ENCODE results near the gene RIC8B.
"Not testable (repeated sequence)": the region's sequence is repeated elsewhere in the genome, so short reads cannot be mapped to it uniquely, and the experiment has no call there.

Gene RIC8B

DNA sequence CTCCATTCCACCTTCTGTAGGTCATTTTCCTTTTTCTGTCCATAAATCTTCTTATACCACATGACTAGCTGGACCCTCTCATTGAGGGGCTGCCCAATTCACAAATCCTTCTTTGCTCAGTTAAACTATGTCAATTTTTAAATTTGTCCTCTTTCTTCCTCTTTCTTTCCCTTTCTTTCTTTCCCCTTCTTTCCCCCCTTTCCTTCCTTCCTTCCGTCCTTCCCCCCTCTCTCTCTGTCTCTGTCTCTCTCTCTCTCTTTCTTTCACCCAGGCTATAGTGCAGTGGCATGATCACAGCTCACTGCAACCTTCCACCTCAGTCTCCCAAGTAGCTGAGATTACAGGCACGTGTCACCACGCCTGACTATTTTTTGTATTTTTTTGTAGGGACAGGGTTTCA lies 134.1 kb downstream of the RIC8B start:
- Mint-ChIP-seq H3K36me3 (ENCODE audit: low read depth) (no peaks in the 10 kb centered on the region), H3K9me3 (no peaks in the 10 kb centered on the region), H3K4me3 (no peak overlapping the region), H3K27me3 (peaks cover 50% of the 10 kb centered on the region), H3K4me1 (ENCODE audit: low read depth) (peaks cover 23% of the 10 kb centered on the region), H3K27ac (no peak overlapping the region)

DNA sequence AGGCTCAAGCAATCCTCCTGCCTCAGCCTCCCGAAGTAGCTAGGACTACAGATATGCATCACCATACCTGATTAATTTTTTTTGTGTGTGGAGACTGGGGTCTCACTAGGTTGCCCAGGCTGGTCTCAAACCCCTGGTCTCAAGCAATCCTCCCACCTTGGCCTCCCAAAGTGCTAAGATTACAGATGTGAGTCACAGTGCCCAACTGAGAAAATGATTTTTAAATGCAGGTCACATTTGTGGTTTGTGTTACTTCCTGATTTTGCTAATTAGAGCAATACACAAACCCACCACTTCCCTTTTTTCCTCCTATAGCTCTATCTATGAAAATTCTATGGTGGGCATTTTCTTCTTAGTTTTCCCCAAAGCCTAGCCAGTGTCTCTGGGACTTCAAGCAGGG lies 135.7 kb downstream of the RIC8B start:
- Mint-ChIP-seq H3K36me3 (ENCODE audit: low read depth) (no peaks in the 10 kb centered on the region), H3K4me3 (no peak overlapping the region), H3K4me1 (ENCODE audit: low read depth) (peaks cover 33% of the 10 kb centered on the region), H3K27me3 (peaks cover 36% of the 10 kb centered on the region), H3K9me3 (no peaks in the 10 kb centered on the region), H3K27ac (peak overlapping the region; percentile 49)

GRCh38 chr12:106911581-106911980 lies 137.1 kb downstream of the RIC8B start:
- H3K4me1 Mint-ChIP-seq (ENCODE audit: low read depth): peaks cover 40% of the 10 kb centered on the region
- H3K27me3 Mint-ChIP-seq: peaks cover 27% of the 10 kb centered on the region
- no peaks in the 10 kb centered on the region for H3K9me3 Mint-ChIP-seq
- no peaks in the 10 kb centered on the region for H3K36me3 Mint-ChIP-seq (ENCODE audit: low read depth)
- no peak overlapping the region for H3K4me3 Mint-ChIP-seq
- H3K27ac Mint-ChIP-seq: peak overlapping the region; percentile 29

GRCh38 chr12:106913456-106913855 lies 139.0 kb downstream of the RIC8B start:
- H3K36me3 Mint-ChIP-seq (ENCODE audit: low read depth): no peaks in the 10 kb centered on the region
- H3K4me3 Mint-ChIP-seq: no peak overlapping the region
- peaks cover 40% of the 10 kb centered on the region for H3K4me1 Mint-ChIP-seq (ENCODE audit: low read depth)
- no peak overlapping the region for H3K27ac Mint-ChIP-seq
- peaks cover 11% of the 10 kb centered on the region for H3K27me3 Mint-ChIP-seq
- H3K9me3 Mint-ChIP-seq: no peaks in the 10 kb centered on the region

GRCh38 chr12:106914796-106915634 lies 140.5 kb downstream of the RIC8B start:
- no peak overlapping the region for H3K4me3 Mint-ChIP-seq
- H3K36me3 Mint-ChIP-seq (ENCODE audit: low read depth): no peaks in the 10 kb centered on the region
- H3K9me3 Mint-ChIP-seq: no peaks in the 10 kb centered on the region
- peaks cover 40% of the 10 kb centered on the region for H3K4me1 Mint-ChIP-seq (ENCODE audit: low read depth)
- H3K27ac Mint-ChIP-seq: peak overlapping the region; percentile 77
- H3K27me3 Mint-ChIP-seq: peaks cover 12% of the 10 kb centered on the region

DNA sequence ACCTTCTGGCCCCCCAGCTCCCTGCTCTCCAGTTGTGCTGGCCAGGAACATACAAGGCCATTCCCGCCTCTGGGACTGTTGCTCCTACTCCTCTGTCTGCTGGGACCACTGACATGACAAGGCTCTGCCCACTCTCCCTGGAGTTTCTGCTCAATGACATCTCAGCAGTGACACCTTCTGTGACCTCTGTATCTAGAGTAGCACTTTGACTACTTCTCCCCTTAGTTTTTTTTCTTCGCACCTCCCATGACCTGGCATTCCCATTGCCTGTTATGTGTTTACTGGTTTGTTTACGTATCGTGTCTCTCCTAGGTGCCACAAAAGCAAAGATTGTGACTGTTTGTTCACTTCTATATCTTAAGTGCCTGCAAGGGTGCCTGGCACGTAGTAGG lies 141.1 kb downstream of the RIC8B start:
- Mint-ChIP-seq H3K36me3 (ENCODE audit: low read depth) (no peaks in the 10 kb centered on the region), H3K27ac (peak overlapping the region; percentile 77), H3K27me3 (peaks cover 12% of the 10 kb centered on the region), H3K4me3 (no peak overlapping the region), H3K9me3 (no peaks in the 10 kb centered on the region), H3K4me1 (ENCODE audit: low read depth) (peaks cover 34% of the 10 kb centered on the region)

- H3K27ac Mint-ChIP-seq: no peak overlapping the region
- no peak overlapping the region for H3K4me3 Mint-ChIP-seq
- H3K4me1 Mint-ChIP-seq (ENCODE audit: low read depth): peaks cover 20% of the 10 kb centered on the region
- H3K9me3 Mint-ChIP-seq: no peaks in the 10 kb centered on the region
- peaks cover 10% of the 10 kb centered on the region for H3K27me3 Mint-ChIP-seq
- no peaks in the 10 kb centered on the region for H3K36me3 Mint-ChIP-seq (ENCODE audit: low read depth)
Measured at GRCh38 chr12:106917503-106917902, 143.0 kb downstream of the RIC8B start.

- Mint-ChIP-seq H3K27me3 (peaks cover 20% of the 10 kb centered on the region), H3K27ac (no peak overlapping the region), H3K36me3 (ENCODE audit: low read depth) (no peaks in the 10 kb centered on the region)
Measured at GRCh38 chr12:106918746-106919145, 144.3 kb downstream of the RIC8B start.

GRCh38 chr12:106919910-106920544 lies 145.5 kb downstream of the RIC8B start:
- H3K4me1 Mint-ChIP-seq (ENCODE audit: low read depth): peaks cover 9% of the 10 kb centered on the region
- peaks cover 27% of the 10 kb centered on the region for H3K27me3 Mint-ChIP-seq
- H3K36me3 Mint-ChIP-seq (ENCODE audit: low read depth): no peaks in the 10 kb centered on the region
- peaks cover 8% of the 10 kb centered on the region for H3K9me3 Mint-ChIP-seq
- H3K27ac Mint-ChIP-seq: no peak overlapping the region
- H3K4me3 Mint-ChIP-seq: no peak overlapping the region

More at GRCh38 chr12:106918746-106919145, 144.3 kb downstream of the RIC8B start:
- peaks cover 20% of the 10 kb centered on the region for H3K4me1 Mint-ChIP-seq (ENCODE audit: low read depth)
- H3K9me3 Mint-ChIP-seq: peaks cover 4% of the 10 kb centered on the region
- H3K4me3 Mint-ChIP-seq: no peak overlapping the region

DNA sequence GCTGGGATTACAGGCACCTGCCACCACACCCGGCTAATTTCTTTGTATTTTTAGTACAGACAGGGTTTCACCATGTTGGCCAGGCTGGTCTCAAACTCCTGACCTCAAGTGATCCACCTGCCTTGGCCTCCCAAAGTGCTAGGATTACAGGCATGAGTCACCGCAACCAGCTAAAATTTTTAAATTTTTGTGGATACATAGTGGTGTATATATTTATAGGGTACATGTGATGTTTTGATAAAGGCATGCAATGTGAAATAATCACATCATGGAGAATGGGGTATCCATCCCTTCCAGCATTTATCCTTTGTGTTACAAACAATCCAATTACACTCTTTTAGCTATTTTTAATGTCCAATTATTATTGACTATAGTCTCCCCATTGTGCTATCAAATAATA lies 147.5 kb downstream of the RIC8B start:
- H3K9me3 Mint-ChIP-seq; H3K36me3 Mint-ChIP-seq (ENCODE audit: low read depth); H3K4me3 Mint-ChIP-seq; H3K27ac Mint-ChIP-seq; H3K4me1 Mint-ChIP-seq (ENCODE audit: low read depth): not testable (repeated sequence)
- peaks cover 30% of the 10 kb centered on the region for H3K27me3 Mint-ChIP-seq

DNA sequence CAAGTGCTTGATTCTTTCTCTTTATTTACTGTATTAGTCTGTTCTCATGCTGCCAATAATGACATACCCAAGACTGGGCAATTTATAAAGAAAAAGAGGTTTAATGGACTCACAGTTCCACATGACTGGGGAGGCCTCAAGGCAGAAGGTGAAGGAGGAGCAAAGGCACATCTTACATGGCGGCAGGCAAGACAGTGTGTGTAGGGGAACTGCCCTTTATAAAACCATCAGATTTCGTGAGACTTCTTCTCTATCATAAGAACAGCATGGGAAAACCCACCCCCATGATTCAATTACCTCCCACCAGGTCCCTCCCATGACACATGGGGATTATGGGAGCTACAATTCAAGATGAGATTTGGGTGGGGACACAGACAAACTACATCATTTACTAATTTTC lies 149.1 kb downstream of the RIC8B start:
- H3K27ac Mint-ChIP-seq; H3K4me3 Mint-ChIP-seq; H3K36me3 Mint-ChIP-seq (ENCODE audit: low read depth); H3K4me1 Mint-ChIP-seq (ENCODE audit: low read depth); H3K9me3 Mint-ChIP-seq: not testable (repeated sequence)
- H3K27me3 Mint-ChIP-seq: peaks cover 34% of the 10 kb centered on the region

GRCh38 chr12:106924268-106924861 lies 149.9 kb downstream of the RIC8B start:
- peaks cover 8% of the 10 kb centered on the region for H3K9me3 Mint-ChIP-seq
- H3K27me3 Mint-ChIP-seq: peaks cover 30% of the 10 kb centered on the region
- no peaks in the 10 kb centered on the region for H3K36me3 Mint-ChIP-seq (ENCODE audit: low read depth)
- no peak overlapping the region for H3K27ac Mint-ChIP-seq
- H3K4me3 Mint-ChIP-seq: no peak overlapping the region
- no peaks in the 10 kb centered on the region for H3K4me1 Mint-ChIP-seq (ENCODE audit: low read depth)

GRCh38 chr12:106926657-106927056 lies 152.2 kb downstream of the RIC8B start:
- H3K4me1 Mint-ChIP-seq (ENCODE audit: low read depth): no peaks in the 10 kb centered on the region
- H3K36me3 Mint-ChIP-seq (ENCODE audit: low read depth): no peaks in the 10 kb centered on the region
- peaks cover 46% of the 10 kb centered on the region for H3K27me3 Mint-ChIP-seq
- peaks cover 8% of the 10 kb centered on the region for H3K9me3 Mint-ChIP-seq
- H3K27ac Mint-ChIP-seq: no peak overlapping the region
- no peak overlapping the region for H3K4me3 Mint-ChIP-seq

DNA sequence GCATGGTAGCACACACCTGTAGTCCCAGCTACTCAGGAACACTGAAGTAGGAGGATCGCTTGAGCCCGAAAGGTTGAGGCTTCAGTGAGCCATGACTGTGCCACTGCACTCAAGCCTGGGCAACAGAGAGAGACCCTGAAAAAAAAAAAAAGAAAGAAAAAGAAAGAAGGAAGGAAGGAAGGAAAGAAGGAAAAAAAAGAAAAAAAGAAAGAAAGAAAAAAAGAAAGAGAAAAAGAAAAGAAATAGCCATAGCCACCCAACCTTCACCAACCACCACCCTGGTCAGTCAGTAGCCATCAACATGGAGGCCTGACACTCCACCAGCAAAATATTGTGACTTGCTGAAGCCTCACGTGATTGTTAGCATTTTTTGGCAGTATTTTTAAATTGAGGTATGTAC lies 159.8 kb downstream of the RIC8B start:
- no peaks in the 10 kb centered on the region for H3K36me3 Mint-ChIP-seq (ENCODE audit: low read depth)
- H3K4me1 Mint-ChIP-seq (ENCODE audit: low read depth): no peaks in the 10 kb centered on the region
- no peak overlapping the region for H3K4me3 Mint-ChIP-seq
- no peaks in the 10 kb centered on the region for H3K9me3 Mint-ChIP-seq
- no peak overlapping the region for H3K27ac Mint-ChIP-seq
- peaks cover 23% of the 10 kb centered on the region for H3K27me3 Mint-ChIP-seq

All from stimulated activated naive CD8-positive, alpha-beta T cell treated with anti-CD3 and anti-CD28 coated beads, Interleukin-15, Interleukin-2, amounts not matched to agents 100 ng/mL and 50 ng/mL, for 24 hours (primary cell).